GM19328 (cell line): ENCODE measurements around the gene ZNF484.

Source experiments
- ATAC-seq: cut with Tn5 transposase; IDR thresholded peaks from one replicate; pipeline ENCODE4 v1.9.1; 2021; ENCODE audit warnings: mild to moderate bottlenecking, moderate library complexity; ENCODE audit not compliant: unreplicated experiment

Gene ZNF484

DNA sequence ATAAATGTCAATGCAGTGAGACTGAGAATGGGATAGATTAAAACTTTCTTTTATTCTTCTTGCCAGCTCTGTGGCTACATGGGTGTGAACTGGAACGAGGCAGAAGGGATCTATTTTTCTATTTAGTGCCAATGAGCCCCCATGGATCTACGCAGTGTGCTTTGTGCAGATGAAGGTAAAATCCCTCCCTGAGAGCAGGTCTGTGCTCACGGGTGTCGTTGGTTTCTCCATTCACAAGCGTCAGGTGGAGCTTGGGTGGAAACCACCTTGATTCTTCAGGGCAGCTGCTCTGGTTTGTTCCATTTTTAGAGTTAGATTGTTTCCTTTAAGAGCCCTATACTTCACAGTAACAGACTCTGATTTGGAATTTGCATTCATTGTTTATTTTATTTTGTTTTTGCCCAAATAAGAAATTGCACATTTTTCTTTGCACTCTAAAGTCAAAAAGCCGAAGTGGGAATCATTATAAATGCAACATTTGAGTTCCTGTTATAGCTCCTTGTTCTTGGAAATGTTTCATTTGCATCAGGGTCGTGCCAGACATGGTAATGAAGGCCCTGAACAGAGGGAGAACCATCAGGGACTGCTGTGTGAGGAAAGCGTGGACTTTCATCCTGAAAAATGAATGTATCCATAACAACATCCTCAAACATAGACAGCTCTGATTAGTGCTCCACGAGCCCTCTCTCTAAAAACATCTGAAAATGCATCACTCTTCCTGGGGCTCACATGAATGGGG lies 82.1 kb downstream of the ZNF484 start:
- ATAC-seq = no peak
